LNCaP clone FGC (cell line): Measurements from ENCODE around the gene SMYD3.

Experiments
- DNase-seq: peaks from one replicate; pipeline ENCODE4 v3.0.0-alpha.2; 2011; ENCODE audit warnings: low read depth
- H3K4me3 ChIP-seq: 2 replicates; pipeline ENCODE4 v1.5.1; 2011; ENCODE audit warnings: mild to moderate bottlenecking, low read depth, low read length, control low read depth
- CTCF ChIP-seq: IDR thresholded peaks from 2 replicates; pipeline ENCODE4 v1.5.1; 2012; ENCODE audit warnings: mild to moderate bottlenecking; ENCODE audit not compliant: control insufficient read depth, insufficient read depth; ENCODE audit errors: extremely low read depth

SMYD3 gene

DNA sequence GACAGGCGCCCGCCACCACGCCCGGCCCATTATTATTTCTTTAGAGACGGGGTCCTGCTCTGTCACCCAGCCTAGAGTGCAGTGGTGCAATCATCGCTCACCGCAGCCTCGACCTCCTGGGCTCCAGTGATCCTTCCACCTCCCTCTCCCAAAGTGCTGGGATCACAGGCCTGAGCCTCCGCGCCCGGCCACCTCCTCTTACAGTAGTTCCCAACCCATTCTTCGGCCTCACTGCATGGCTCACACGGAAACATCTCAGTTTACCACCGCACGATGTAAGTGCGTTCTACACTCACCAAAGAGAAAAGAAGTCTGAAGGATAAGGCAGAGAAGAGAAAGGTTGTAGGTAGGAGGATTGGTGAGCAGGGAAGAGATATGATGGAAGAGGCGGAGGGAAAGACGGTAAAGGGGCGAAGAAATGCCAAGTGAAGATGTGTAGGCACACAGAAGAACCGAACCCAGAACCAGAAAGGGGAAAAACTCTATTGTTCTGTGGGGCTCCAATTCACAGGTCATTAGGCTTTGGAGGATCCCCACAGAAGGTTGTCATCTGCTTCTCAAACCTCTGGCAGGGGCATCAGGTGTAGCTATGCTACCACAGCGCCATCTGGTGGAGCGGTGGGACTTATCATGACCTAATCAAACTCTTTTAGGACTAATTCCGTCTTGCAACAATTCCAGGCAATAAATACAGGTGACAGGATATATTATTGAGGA is 504.2 kb downstream of the SMYD3 start:
- DNase-seq = peak; percentile 75
- no peak overlapping the region for H3K4me3 ChIP-seq
- peak; percentile 93 for TF ChIP-seq CTCF

GRCh38 chr1:246001837-246002230 is 505.2 kb downstream of the SMYD3 start:
- TF ChIP-seq CTCF = no peak
- no peak overlapping the region for H3K4me3 ChIP-seq
- DNase-seq = no peak

GRCh38 chr1:246001142-246001836 is 505.8 kb downstream of the SMYD3 start:
- DNase-seq = no peak
- TF ChIP-seq CTCF = no peak

DNA sequence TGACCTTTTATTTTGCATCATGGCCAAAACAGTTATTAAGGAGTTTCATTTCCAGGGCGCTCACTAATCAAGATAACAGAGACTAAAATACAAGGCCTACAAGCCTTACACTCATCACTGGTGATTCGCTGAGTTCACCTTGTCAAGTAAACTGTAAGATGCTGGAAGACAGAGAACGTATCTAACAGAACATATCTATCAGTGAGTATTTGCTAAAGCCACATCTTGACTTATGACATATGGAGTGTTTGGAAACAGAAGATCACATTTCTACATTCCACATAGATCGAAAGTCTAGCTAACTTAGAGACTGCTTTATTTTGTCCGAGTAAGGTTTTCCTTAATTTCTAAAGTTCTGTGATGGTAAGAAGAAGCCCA is 506.5 kb downstream of the SMYD3 start:
- no peak for TF ChIP-seq CTCF
- no peak for DNase-seq
- no peak overlapping the region for H3K4me3 ChIP-seq

More at GRCh38 chr1:246001142-246001836, 505.8 kb downstream of the SMYD3 start:
- H3K4me3 ChIP-seq = no peak overlapping the region

DNA sequence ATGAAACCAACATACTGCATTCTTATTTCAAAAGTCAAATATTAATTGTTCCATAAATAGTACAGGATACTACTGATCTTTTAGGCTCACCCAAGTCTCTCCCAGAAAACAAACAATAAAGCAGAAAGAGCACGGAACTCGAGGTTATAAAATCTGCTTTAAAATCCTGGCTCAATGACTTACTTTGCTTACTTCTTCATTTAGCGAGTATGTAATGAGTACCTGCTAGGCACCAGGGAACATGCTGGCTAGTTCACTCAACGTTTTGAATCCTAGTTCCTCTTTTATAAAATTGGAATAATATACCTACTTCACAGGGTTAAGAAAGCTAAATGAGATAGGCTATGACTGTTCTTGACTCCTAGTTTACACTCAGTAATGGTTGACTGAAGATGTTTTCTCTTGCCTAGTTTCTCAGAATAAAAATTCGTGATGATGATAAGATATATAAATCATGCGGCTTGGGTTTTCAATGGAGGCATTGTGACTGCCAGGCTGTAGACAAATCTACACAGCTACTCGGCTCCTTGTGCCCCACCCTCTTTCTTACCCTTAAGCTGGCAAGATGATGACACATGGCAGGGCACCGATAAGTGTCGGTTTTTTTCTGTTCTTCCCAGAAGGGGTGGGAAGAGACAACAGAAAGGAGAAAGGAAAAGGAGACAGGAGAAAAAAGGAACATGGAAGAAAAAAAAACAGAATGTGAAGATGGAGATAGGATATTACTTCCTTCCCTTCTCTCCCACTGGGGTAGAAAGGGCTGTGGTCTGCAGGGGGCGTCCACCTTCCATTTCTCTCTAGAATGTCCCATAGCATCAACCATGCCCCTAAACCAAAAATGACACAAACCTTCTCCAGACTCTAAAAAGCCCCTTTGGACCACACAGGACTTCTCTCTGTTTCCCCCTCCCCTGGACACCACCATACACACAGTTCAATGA is 507.1 kb downstream of the SMYD3 start:
- TF ChIP-seq CTCF = no peak
- H3K4me3 ChIP-seq = no peak overlapping the region; the same call in 1 of the 2 replicates
- DNase-seq = peak; percentile 89

DNA sequence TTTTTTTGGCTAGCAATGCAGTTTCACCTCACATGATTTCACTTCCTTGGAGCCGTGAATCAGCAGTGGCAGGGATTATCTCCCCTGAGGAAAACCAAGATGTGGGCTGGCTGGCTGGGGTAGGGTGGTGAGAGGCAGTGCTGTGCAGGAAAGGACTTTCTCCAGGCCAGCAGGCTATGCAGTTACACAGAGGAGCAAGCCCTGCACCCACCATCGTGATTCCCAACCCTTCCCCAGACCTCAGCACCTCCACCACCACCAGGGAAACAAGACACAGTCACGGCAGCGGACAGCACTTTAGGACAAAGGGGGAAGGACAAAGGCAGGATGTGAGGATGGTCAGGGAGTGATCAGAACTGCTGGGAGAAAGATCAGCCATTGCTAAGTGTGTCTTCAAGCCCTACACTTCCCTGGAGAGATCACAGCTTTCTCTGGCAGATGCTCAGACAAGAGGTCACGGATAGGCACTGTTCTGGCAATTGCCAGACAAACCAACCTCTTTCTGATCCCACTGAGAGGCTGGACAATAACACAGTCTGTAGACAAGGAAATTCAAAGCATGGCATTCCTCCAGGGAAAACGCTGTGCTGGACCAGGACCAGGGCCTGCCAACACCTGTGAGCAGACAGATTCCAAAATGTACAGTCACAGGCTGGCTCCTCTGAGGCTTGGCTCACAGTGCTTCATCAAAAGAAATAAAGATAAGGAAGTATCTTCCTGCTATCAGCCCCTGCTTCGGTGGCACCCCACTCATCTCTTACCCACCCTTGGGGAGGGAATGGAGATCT is 509.4 kb downstream of the SMYD3 start:
- TF ChIP-seq CTCF = no peak
- peak; percentile 92 for DNase-seq

More for the DNA sequence above, 509.4 kb downstream of the SMYD3 start:
- no peak overlapping the region for H3K4me3 ChIP-seq
